ENCODE measurements around the gene SSTR4.

Gene SSTR4

GRCh38 chr20:23007886-23008655 is 27.0 kb upstream of the SSTR4 start:
- H3K4me3 ChIP-seq (replicated peaks in 1 of 2; ENCODE audit: low read depth in 2 of 2, low read length in 2 of 2), result no peak overlapping the region
- TF ChIP-seq CTCF (IDR thresholded peaks at IDR 0.05; ENCODE audit: low read depth, low read length), result no peak
- DNase-seq (ENCODE audit: low read depth in 2 of 2), result no peak

GRCh38 chr20:23008667-23009066 is 26.4 kb upstream of the SSTR4 start:
- TF ChIP-seq CTCF (IDR thresholded peaks at IDR 0.05; ENCODE audit: low read depth, low read length), result no peak
- peak in 1 of 2 donors; percentile 42 for DNase-seq (ENCODE audit: low read depth in 2 of 2)
- H3K4me3 ChIP-seq (replicated peaks in 1 of 2; ENCODE audit: low read depth in 2 of 2, low read length in 2 of 2), result no peak overlapping the region

GRCh38 chr20:23009636-23010035 is 25.5 kb upstream of the SSTR4 start:
- no peak for TF ChIP-seq CTCF (IDR thresholded peaks at IDR 0.05; ENCODE audit: low read depth, low read length)
- H3K4me3 ChIP-seq (replicated peaks in 1 of 2; ENCODE audit: low read depth in 2 of 2, low read length in 2 of 2), result no peak overlapping the region
- DNase-seq (ENCODE audit: low read depth in 2 of 2), result peak in 1 of 2 donors; percentile 18

- no peak for TF ChIP-seq CTCF (IDR thresholded peaks at IDR 0.05; ENCODE audit: low read depth, low read length)
- no peak overlapping the region for H3K4me3 ChIP-seq (replicated peaks in 1 of 2; ENCODE audit: low read depth in 2 of 2, low read length in 2 of 2)
- no peak for DNase-seq (ENCODE audit: low read depth in 2 of 2)
Measured at GRCh38 chr20:23010096-23010495, 25.0 kb upstream of the SSTR4 start.

- no peak overlapping the region for H3K4me3 ChIP-seq (replicated peaks in 1 of 2; ENCODE audit: low read depth in 2 of 2, low read length in 2 of 2)
- no peak for TF ChIP-seq CTCF (IDR thresholded peaks at IDR 0.05; ENCODE audit: low read depth, low read length)
- no peak for DNase-seq (ENCODE audit: low read depth in 2 of 2)
Measured at GRCh38 chr20:23011008-23011721, 23.9 kb upstream of the SSTR4 start.

GRCh38 chr20:23013429-23013828 is 21.7 kb upstream of the SSTR4 start:
- peak; percentile 17 to 43 for DNase-seq (ENCODE audit: low read depth in 2 of 2)
- H3K4me3 ChIP-seq (replicated peaks in 1 of 2; ENCODE audit: low read depth in 2 of 2, low read length in 2 of 2), result no peak overlapping the region
- no peak for TF ChIP-seq CTCF (IDR thresholded peaks at IDR 0.05; ENCODE audit: low read depth, low read length)
